HG03432 (cell line): ENCODE results near the gene PDCD1.
"Not testable (repeated sequence)": the region's sequence is repeated elsewhere in the genome, so short reads cannot be mapped to it uniquely, and the experiment has no call there.

Experiments
- ATAC-seq: cut with Tn5 transposase; IDR thresholded peaks from one replicate; pipeline ENCODE4 v1.9.1; 2021; ENCODE audit warnings: mild to moderate bottlenecking, moderate library complexity; ENCODE audit not compliant: unreplicated experiment

PDCD1 gene

DNA sequence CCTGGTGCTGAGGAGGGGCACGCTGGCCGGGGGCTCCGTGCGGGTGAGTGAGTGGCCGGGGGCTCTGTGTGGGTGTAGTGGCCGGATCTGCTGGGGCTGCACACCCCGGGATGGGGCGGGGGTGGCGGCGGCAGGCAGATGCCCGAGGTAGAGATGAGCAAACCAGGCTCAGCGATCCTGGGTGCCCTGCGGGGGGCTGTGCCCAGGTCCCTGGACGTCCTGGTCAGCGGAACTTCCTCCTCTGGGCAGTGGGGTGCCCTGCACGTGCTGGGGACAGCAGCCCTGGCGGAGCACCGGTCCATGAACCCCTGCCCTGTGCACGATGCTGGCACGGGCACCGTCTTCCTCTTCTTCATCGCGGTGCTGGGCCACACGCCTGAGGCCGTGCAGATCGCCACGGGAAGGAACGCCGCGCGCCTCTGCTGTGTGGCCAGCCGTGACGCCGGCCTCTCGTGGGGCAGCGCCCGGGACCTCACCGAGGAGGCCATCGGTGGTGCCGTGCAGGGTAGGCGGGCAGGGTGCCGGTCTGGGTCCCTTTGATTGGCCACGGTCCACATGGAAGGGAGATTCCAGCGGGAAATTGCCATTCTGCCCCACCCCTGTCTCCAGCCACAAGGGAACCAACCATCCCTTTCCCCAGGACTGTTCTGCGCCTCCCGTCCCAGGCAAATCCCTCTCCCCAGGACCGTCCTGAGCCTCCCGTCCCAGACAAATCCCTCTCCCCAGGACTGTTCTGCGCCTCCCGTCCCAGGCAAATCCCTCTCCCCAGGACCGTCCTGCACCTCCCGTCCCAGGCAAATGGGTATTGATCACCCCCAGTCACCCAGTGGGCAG is 43.8 kb downstream of the PDCD1 start:
- ATAC-seq = no peak

- ATAC-seq = no peak
Measured at GRCh38 chr2:241814393-241814642, 44.4 kb downstream of the PDCD1 start.

DNA sequence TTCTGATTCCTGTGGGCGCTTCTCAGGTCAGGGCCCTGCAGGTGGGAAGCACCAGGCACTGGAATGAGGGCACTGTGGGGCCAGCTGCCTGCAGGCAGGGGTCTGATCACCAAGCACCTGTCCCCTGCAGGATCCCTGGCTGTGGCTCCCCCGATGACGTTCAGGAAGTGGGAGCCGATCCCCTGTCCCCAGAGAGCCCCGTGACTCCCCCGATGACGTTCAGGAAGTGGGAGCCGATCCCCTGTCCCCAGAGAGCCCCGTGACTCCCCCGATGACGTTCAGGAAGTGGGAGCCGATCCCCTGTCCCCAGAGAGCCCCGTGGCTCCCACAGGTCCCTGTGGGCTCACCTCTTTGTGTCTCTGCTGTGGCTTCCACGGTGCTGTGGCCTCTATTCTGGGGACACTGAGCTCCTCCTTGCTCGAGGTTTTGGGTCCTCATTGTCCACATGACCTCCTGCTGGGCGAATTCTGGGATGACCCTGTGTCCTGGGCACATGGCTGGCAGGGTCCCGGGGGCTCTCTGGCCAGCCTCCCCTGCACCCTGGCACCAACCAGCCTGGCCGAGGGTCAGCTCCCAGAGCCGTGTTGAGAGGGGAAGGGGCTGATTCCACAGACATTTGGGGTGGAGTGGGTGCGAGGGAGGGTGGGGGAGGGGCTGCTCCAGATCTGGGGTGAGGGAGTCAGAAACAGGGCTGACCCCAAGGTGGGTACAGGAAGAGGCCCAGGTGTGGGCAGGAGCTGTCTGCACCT is 44.9 kb downstream of the PDCD1 start:
- peak; percentile 40 for ATAC-seq

DNA sequence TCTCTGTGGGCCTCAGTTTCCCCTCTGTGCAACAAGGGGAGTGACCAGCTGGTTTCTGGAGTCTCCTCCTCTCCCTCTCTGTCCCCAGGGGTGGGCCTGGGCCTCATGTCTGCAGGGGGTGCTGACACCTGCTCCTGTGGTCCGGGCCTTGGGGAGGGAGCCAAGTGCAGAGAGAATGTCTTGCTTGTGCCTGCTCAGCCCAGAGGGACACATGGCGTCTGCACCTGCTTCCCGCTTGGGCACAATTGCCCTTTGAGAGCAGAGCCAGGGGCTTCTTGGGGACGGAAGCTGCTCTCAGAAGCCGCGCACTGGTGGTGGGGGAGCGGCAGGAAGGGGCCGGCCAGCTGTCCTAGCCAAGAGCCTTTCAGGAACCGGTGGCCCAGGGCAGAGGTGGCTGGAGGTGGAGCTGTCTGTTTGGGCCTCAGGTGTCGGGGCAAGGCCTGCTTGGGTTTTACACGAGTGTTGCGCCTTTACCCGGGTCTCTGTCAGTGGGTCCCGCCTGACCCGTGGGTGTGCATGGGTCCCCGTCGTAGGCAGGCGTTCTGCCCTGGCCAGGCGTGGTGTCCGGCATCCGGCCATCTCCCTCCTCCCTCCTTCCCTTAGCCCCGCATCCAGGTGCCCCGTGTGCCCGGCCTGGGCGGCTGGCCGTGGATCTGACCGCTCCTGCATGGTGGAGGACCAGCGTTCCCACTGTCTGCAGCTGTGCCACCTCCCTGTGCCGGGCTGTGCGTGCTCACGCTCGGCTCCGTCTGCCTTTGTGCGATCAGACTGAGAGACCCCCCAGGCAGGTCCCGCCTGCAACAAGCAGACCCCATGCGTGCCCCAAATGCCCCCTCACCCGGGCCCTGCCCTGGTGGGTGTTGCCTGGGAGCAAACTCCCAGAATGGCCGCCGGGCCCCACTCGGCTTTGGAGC is 45.7 kb downstream of the PDCD1 start:
- no peak for ATAC-seq

GRCh38 chr2:241811952-241812729 is 46.6 kb downstream of the PDCD1 start:
- no peak for ATAC-seq

DNA sequence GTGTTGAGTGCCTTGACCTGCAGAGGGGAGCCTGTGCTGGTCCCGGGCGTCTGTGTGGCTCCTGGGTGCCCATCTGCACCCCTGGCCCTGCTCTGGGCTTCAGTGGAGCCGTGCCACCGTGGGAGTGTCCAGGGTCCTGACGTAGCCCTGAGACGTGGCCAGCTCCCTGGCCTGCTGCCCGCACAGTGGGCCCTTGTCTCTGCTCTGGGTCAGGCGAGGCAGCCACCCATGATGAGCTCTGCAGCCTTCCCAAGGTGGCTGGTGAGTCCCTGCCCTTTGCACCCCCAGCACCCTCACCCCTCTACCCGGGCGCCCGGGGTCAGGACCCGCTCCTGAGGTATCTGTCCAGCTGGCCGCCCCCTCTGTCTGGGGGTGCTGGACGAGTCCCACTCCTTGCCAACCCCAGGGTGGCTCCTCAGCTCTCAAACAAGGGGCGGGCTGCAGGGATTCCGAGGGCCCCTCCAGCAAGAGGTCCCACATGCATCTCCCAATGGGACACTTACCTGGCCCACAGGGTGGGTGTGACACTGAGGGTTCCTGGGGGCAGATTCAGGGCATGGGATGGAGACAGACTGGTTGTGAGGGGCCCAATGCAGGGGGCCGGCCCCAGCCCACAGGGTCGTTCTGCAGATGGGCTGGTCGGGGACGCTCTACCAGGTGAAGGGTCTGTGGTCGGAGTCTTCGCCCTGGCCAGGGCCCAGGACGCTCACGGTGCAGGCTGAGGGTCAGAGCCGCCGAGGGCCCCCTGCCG is 47.3 kb downstream of the PDCD1 start:
- no peak for ATAC-seq

- ATAC-seq = no peak
Measured at GRCh38 chr2:241810307-241811200, 48.1 kb downstream of the PDCD1 start.

- ATAC-seq = no peak
Measured at GRCh38 chr2:241809383-241810306, 49.0 kb downstream of the PDCD1 start.

DNA sequence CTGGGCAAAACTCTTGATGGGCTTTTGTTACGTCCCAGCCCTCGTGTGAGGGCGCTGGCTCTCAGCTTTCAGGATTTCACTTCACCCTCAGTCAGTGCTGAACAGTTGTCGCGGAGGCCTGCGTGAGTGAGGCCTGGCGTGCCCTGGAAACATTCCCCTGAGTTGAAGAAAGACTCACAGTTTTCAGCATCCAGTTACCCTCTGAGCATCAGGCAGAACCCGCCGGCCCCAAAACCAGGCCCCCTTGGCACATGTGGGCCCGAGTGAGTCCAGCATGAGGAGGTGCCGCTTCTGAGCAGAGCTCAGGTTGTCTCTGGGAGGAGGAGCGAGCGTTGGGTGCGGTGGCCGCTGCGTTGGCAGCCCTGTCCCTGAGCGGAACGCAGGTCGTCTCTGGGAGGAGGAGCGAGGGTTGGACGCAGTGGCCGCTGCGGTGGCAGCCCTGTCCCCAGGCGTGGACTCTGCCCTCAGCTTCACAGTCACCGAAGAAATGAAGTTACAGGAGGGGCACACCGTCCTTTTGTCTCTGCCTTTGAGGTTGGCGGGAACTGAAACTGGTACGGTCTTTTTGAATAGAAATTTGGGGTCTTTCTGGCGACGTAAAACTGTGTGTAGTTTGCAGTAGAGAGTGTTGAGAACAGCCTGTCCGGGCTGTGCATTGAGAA is 49.8 kb downstream of the PDCD1 start, which contains the start of gene NEU4:
NEU4 (plus strand) TSS at position 473 of the 662 bp plus-strand sequence. CDS start 5,292 bp downstream, outside the sequence.
- ATAC-seq = no peak

DNA sequence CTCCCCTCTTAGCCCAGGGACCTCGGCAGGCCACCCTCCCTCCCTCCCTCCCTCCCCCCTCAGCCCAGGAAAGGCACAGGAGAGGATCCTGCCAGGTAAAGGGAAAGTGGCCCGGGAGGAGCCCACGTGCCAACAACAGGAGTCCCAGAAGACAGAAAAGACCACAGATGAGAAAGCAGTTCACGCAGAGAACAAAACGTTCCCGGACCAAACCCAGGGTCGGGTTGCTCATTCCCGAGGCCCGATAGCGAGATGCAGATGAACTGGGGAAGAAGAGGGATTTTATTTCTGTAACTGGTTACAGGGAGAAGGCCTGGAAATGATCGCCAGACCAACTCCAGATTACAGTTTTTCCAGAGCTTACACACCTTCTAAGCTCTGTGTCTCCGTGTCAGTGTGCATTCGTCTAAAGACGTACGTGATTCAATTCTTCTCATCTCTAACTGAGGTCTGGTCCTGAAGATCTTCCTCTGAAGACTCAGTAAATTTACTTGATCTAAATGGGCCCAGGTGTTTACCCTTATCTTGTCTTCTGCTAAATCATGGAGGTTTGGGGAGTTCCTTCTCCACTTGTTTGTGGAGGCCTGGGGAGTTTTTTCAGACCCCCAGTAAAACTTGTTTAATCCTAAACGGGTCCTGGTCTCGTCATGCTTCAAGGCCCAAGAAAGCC is 50.5 kb downstream of the PDCD1 start:
- no peak for ATAC-seq

- ATAC-seq = not testable (repeated sequence)
Measured at GRCh38 chr2:241806217-241806616, 52.5 kb downstream of the PDCD1 start.

GRCh38 chr2:241804326-241805229 is 54.1 kb downstream of the PDCD1 start:
- peak; percentile 12 for ATAC-seq

DNA sequence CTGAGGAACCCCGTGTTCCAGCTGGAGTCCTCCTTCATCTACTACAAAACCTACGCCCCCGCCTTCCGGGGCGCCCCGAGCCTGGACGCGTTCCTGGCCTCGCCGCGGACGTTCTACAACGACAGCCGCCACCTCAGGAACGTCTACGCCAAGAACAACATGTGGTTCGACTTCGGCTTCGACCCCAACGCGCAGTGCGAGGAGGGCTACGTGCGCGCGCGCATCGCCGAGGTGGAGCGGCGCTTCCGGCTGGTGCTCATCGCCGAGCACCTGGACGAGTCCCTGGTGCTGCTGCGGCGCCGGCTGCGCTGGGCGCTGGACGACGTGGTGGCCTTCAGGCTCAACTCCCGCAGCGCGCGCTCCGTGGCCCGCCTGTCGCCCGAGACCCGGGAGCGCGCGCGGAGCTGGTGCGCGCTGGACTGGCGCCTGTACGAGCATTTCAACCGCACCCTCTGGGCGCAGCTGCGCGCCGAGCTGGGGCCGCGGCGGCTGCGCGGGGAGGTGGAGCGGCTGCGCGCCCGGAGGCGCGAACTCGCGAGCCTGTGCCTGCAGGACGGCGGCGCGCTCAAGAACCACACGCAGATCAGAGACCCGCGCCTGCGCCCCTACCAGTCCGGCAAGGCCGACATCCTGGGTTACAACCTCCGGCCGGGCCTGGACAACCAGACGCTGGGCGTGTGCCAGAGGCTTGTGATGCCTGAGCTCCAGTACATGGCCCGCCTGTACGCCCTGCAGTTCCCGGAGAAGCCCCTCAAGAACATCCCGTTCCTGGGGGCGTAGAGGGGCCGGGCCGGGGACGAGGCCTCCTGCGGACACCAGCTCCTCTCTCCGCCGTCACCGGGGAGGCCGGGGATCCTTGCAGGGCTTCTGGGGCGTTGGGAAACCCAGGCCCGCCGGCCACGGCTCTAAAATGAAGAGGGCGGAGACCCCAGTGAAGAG is 55.0 kb downstream of the PDCD1 start:
- peak; percentile 56 for ATAC-seq
